HG03558 (cell line): Measurements from ENCODE around the gene RRBP1.

ENCODE experiments used
- ATAC-seq: cut with Tn5 transposase; IDR thresholded peaks from one replicate; pipeline ENCODE4 v1.9.1; 2021; ENCODE audit warnings: moderate number of reproducible peaks; ENCODE audit not compliant: unreplicated experiment; ENCODE audit errors: extremely low read depth

Gene RRBP1

GRCh38 chr20:17615645-17616479, 66.2 kb downstream of the RRBP1 start:
- no peak for ATAC-seq

DNA sequence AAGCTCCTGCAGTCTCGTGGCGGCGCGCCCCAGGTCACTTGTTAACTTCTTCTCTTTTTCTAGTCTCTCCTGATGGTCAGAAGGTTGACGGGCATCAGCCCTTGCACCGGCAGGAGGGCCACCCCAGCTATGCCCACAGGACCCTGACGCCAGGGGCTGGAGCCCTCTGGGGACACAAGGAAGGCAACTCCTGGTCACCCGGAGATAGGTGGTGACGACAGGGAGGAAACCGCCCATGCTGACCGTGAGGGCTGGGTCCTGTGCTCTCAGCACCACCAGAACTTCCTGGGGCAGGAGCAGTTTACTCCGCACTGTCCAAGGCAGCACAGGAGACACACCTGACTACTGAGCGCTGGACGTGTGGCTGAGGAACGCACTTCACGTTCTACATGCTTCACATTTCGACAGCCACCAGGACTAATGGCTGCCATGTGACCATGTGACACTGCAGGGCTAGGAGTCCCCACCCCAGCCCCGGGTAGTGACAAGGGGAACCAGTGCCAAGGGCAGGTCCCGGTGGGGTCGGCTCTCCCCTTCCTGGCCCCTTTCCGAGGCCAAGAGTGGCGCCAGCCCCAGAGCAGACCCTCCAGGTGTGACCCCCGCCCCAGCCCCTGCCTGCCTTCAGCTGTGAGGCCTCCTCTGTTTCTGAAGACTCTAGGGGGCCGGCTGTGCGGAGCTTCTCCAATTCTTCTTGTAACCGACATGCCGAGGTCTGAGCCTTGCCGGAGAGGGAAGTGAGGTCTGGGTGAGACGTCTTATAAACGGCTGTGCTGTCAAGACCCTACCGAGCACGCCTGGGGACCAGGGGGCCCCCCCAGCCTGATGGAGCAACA, 67.0 kb downstream of the RRBP1 start:
- ATAC-seq, result no peak

DNA sequence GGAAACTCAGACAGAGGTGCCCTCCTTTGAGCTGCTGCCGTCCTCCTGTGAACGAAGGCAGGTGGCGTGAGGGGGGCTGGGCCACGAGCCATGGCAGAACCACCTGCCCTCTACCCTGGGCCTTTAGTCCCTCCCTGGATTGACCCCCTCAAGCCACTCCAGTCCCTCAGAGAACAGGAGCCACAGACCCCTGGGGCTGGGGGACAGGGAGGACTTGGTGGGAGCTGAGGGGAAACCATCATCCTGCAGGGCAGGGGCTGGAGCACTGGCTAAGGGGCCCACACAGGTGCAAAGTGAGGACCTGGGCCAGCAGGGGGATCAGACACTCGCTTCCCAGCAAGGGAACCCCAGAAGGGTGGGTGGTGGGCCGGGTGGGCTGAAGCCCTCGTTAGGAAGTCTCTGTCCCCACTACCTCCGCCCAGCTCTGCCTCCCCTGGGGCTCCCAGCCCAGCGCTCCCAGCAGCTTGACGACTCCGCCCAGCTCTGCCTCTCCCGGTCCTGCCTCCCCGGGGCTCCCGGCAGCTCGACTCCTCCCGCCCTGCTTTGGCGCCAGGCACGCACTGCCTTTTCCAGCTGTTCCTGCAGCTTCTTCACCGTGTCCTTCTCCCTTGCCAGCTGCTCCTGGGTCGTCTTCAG, 67.7 kb downstream of the RRBP1 start:
- no peak for ATAC-seq

DNA sequence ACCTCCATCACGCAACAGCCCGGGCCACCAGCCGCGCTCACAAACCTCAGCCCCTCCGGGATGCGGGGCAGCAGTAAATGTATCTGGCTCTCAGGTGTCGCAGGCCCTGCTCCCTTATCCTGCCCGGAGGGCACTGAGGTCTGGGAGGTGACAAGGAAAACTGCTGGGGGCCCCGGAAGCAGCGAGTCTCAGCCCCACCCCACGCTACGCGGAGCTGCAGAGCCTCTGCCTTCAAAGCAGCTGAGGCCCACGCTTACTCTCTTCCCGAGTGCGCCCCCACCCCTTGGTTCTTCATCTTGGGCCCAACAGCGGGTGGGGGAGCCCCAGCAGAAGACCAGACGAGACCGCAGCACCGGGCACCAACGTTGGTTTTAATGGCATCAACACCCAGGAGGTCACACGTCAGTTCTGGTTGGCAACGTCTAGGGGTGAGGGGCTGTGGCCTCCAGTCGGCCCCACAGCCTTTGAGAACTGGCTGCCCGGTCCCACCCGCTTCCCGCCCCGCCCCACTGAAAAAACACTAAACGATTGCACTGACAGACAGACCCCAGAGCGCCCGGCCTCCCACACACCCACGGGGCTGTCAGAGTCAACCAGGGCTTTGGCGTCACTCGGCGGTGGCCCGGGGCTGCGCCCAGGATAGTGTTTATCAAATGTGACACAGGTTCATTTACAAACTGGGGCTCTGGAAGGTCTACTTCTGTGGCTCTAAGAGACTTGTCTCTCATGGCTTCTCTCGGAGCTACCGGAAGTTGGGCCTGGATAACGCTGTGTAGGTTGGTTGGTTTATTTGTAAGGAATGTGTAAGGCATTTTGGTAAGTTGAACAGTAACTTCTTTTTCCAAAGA, 68.5 kb downstream of the RRBP1 start:
- ATAC-seq, result no peak

DNA sequence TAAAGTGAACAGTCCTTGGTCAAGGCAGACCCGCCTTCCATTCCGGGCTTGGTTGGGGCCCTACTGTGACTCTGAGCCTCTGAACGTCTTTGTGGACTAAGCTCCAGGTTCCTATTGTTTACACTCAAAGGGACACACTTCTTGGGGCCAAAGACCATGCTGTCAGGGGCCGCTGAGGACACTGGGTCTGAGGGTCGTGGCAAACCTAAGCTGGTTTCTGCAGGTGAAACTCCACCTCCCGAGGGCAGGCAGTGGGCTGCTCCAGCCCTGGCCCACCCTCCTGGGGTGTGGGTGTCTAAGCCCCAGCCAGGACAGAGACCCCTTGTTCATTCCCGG, 69.1 kb downstream of the RRBP1 start:
- no peak for ATAC-seq

DNA sequence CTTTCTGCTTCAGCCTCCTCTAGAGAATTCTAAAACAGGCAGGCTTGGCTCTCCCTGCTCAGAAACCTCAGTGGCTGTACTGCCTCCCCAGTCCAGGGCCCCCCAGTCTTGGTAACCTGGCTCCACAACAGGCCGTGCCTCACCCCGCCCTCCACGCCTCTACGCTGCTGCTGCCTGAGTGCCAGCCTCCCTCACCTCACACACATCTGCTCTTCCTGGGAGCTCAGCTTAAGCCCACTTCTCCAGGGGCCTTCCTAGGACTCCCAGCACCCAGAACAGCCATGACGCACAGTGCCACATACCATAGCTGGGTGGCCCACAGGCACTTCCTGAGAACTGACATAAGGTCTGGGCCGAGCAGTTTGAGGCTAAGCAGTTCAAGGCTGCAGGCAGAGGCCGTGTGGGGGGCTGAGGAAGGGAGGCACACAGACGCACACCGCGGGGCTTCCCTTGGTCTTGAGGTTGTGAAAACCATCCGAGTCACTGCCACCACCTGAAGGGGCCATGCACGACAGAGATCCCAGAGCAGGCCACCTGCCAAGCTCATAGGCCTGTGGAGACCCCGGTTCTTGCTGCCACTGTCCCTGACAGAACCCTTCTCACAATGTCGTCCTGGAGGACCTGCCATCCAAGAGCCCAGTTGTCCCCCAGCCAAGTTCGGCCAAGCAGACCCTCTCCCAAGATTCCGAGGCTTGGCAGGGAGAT, 69.6 kb downstream of the RRBP1 start:
- no peak for ATAC-seq

- no peak for ATAC-seq
Observed at GRCh38 chr20:17611540-17612286, 70.3 kb downstream of the RRBP1 start.

- no peak for ATAC-seq
Observed at GRCh38 chr20:17611290-17611539, 70.8 kb downstream of the RRBP1 start.

DNA sequence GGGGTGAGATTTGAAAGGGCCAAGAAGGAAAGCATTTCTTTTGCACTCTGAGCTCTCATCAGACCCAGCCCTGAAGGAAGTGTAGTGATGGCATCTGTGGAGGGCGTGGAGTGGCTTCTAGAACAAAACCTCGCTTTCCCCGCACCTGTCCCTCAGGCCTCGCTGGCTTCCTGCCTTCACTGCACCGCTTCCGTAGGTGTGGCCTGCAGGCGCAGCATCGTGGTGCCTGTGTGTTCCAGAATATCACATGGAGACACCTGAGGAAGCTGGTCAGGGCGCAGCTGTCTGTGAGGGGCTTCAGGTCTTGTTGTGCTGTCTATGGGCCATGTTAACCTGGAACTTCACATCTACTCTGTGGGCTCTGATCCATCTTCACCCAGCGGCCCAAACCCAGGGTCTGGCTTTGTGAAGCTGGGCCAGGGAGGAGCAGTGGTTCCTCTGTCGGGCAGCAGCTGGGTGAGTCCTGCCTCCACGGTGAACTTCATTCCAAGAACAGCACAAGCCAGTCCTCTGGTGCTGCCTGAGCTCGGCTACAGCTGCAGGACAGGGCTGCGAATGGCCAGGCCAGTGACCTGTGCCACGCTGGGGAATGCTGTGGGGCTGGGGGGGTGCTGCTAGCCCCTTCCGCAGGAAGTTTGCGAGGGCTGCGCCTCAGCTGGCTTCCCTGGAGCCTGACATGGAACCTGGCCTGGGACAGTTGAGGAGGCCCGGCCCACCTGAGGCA, 71.3 kb downstream of the RRBP1 start:
- ATAC-seq, result no peak

GRCh38 chr20:17609811-17610377, 72.1 kb downstream of the RRBP1 start:
- no peak for ATAC-seq

DNA sequence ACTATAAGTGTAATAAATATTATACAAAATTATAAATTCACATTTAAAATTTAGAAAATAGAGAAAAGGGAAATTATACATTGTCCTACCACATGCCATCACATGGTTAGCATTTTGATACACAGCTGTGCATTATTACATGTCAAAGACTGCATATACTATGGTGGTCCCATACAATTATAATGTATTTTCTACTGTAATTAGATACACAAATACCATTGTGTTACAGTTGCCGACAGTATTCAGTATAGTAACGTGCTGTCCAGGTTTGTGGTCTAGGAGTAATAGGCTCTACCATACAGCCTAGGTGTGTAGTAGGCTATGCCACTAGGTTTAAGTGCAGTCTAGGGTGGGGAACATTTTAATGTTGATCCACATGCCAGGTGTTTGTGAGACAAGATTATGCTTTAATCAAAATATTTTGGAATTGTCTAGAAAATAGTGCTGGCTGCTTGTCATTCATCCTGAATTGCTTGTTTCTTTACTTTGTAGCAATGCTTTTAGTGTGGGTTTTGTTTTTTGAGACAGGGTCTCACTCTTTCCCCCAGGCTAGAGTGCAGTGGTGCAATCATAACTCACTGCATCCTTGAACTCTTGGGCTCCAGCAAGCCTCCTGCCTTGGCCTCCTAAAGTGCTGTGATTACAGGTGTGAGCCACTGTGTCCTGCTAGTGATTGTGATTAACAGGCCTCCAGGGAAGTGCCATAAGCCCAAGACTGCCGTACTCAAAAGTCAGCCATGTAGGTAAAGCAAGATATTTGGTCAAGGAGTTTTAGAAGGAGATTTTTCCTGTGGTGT, 73.1 kb downstream of the RRBP1 start:
- no peak for ATAC-seq

GRCh38 chr20:17606001-17606400, 76.0 kb downstream of the RRBP1 start:
- ATAC-seq, result no peak

GRCh38 chr20:17605131-17605660, 76.8 kb downstream of the RRBP1 start:
- no peak for ATAC-seq

- ATAC-seq, result no peak
Observed at GRCh38 chr20:17602493-17602892, 79.5 kb downstream of the RRBP1 start.

DNA sequence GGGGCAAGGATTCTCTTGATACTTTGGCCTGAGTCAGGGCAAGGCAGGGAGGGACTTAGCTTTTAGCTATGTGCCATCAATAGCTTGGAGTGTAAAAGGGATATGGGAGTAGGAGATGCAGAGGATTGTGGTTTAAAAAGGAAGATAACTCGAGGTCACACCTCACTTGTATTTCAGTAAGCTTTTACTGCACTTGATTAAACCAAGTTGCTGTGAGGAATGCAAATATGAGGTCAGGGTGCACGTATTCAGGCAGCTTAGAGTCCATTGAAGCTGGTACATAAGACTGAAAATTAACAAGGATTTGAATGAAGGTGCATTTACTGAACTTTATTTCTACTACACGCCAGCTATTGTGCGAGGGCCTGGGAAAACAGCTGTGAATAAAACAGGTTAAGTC, 80.1 kb downstream of the RRBP1 start:
- no peak for ATAC-seq

- ATAC-seq, result no peak
Observed at GRCh38 chr20:17598013-17598550, 84.0 kb downstream of the RRBP1 start.

- ATAC-seq, result no peak
Observed at GRCh38 chr20:17595856-17596255, 86.2 kb downstream of the RRBP1 start.
